Glomerular visceral epithelial cell (primary cell): Measurements from ENCODE around the gene CLIC1.

Experiments
- DNase-seq: peaks from one replicate; pipeline ENCODE4 v3.0.0-alpha.2; 2016; ENCODE audit errors: extremely low spot score

The CLIC1 gene

GRCh38 chr6:31768363-31769257 lies 32.3 kb upstream of the CLIC1 start:
- DNase-seq, result no peak

- DNase-seq, result no peak
Measured at GRCh38 chr6:31767096-31767645, 30.8 kb upstream of the CLIC1 start.

GRCh38 chr6:31765910-31766794 lies 29.8 kb upstream of the CLIC1 start:
- no peak for DNase-seq

- no peak for DNase-seq
Measured at GRCh38 chr6:31765559-31765909, 29.2 kb upstream of the CLIC1 start.

- no peak for DNase-seq
Measured at GRCh38 chr6:31764198-31764597, 27.9 kb upstream of the CLIC1 start.

- DNase-seq, result peak; percentile 35
Measured at GRCh38 chr6:31763619-31763940, 27.2 kb upstream of the CLIC1 start.

- no peak for DNase-seq
Measured at GRCh38 chr6:31762878-31763618, 26.7 kb upstream of the CLIC1 start.

GRCh38 chr6:31762356-31762755 lies 26.0 kb upstream of the CLIC1 start, which contains the start of gene SAPCD1:
Gene SAPCD1, plus strand, starts transcription at chr6:31762656. Its CDS starts 399 bp downstream, at chr6:31763055.
- no peak for DNase-seq

- DNase-seq, result no peak
Measured at GRCh38 chr6:31761343-31761742, 25.0 kb upstream of the CLIC1 start.

GRCh38 chr6:31760790-31761189 lies 24.5 kb upstream of the CLIC1 start:
- no peak for DNase-seq

GRCh38 chr6:31758281-31758680 lies 22.0 kb upstream of the CLIC1 start:
- DNase-seq, result no peak

GRCh38 chr6:31752739-31753319 lies 16.5 kb upstream of the CLIC1 start:
- peak; percentile 57 for DNase-seq

- no peak for DNase-seq
Measured at GRCh38 chr6:31750411-31751022, 14.2 kb upstream of the CLIC1 start.

GRCh38 chr6:31749301-31750036 lies 13.1 kb upstream of the CLIC1 start:
- no peak for DNase-seq

- DNase-seq, result no peak
Measured at GRCh38 chr6:31744422-31744821, 8.1 kb upstream of the CLIC1 start.

- DNase-seq, result no peak
Measured at GRCh38 chr6:31742894-31743293, 6.6 kb upstream of the CLIC1 start.

GRCh38 chr6:31741815-31742214 lies 5.5 kb upstream of the CLIC1 start:
- DNase-seq, result no peak

- no peak for DNase-seq
Measured at GRCh38 chr6:31740397-31741223, 4.3 kb upstream of the CLIC1 start.

- peak; percentile 100 for DNase-seq
Measured at GRCh38 chr6:31739639-31740396, 3.5 kb upstream of the CLIC1 start, which contains the start of gene MSH5. Gene MSH5, plus strand, starts transcription at chr6:31740005. Its CDS starts 462 bp downstream, at chr6:31740467.
